ENCODE results near the gene DDX20.

DNA sequence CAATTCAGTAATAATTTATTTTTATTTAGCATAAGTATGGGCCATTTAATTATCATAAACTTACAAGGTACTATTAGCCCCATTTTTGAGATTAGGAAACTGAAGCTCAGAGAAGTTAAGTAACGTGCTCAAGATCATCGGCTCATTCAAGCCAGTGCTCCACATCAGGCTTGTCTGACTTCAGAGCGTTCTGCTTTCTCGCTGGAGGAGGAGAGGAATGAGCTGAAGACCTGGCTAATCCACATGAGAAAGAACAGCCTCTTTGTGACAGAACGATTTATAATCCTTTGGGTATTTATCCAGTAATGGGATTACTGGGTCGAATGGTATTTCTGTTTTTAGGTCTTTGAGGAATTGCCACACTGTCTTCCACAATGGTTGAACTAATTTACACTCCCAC is 39.7 kb downstream of the DDX20 start:
- TF ChIP-seq EZH2 (IDR thresholded peaks at IDR 0.05; ENCODE audit: low read depth) (no peak), CTCF (conservative IDR thresholded peaks at IDR 0.05) (no peak)

Data from PC-9 (cell line).